HL-60 (cell line): ENCODE measurements around the gene EIPR1.

Source experiments
- DNase-seq, 2 experiments: peaks; one replicate each; pipeline ENCODE4 v3.0.0-alpha.2; 2010 to 2020; ENCODE audit warnings: low read depth in 1 of 2, low spot score in 1 of 2
- H3K27ac ChIP-seq: fragments of 250-450 bp; sonication (Bioruptor Pico); replicated peaks from 2 replicates; pipeline ENCODE4 v1.5.1; 2020; ENCODE audit warnings: mild to moderate bottlenecking, moderate library complexity
- H3K27me3 ChIP-seq: fragments of 250-450 bp; sonication (Bioruptor Pico); 2 replicates; pipeline ENCODE4 v1.5.1; 2021; ENCODE audit warnings: mild to moderate bottlenecking, moderate library complexity; ENCODE audit not compliant: insufficient read depth, poor library complexity, severe bottlenecking
- H3K4me3 ChIP-seq: replicated peaks from 2 replicates; pipeline ENCODE4 v1.5.1; 2011; ENCODE audit warnings: mild to moderate bottlenecking, control low read depth, low read length; ENCODE audit not compliant: insufficient read depth
- CTCF ChIP-seq: IDR thresholded peaks from one replicate; pipeline ENCODE4 v1.5.1; 2011; ENCODE audit warnings: low read length, control low read depth, inconsistent platforms; ENCODE audit not compliant: insufficient read depth
- GABPA ChIP-seq: IDR thresholded peaks from 2 replicates; pipeline ENCODE4 v1.6.1; 2012; ENCODE audit warnings: low read depth
- POLR2AphosphoS5 ChIP-seq: IDR thresholded peaks from 2 replicates; pipeline ENCODE4 v1.6.1; 2012; ENCODE audit warnings: low read depth
- REST ChIP-seq: IDR thresholded peaks from 2 replicates; pipeline ENCODE4 v1.6.1; 2012; ENCODE audit warnings: low read depth; ENCODE audit not compliant: insufficient replicate concordance
- SPI1 ChIP-seq: IDR thresholded peaks from 2 replicates; pipeline ENCODE4 v1.6.1; 2012; ENCODE audit warnings: low read depth, mild to moderate bottlenecking, borderline replicate concordance

The EIPR1 gene

GRCh38 chr2:3209258-3209657, 168.4 kb downstream of the EIPR1 start:
- no peak for DNase-seq
- TF ChIP-seq SPI1 (no peak), REST (no peak), CTCF (no peak), POLR2AphosphoS5 (no peak), GABPA (no peak)
- H3K4me3 ChIP-seq: no peak overlapping the region
- H3K27me3 ChIP-seq: no peaks in the 10 kb centered on the region
- no peak overlapping the region for H3K27ac ChIP-seq

- Histone ChIP-seq H3K4me3 (no peak overlapping the region), H3K27ac (no peak overlapping the region), H3K27me3 (no peaks in the 10 kb centered on the region)
- TF ChIP-seq SPI1 (no peak), REST (no peak), CTCF (no peak), GABPA (no peak), POLR2AphosphoS5 (no peak)
- DNase-seq: no peak
Measured at GRCh38 chr2:3208591-3208990, 169.0 kb downstream of the EIPR1 start.

GRCh38 chr2:3208179-3208578, 169.4 kb downstream of the EIPR1 start:
- no peak for DNase-seq
- H3K4me3 ChIP-seq: no peak overlapping the region
- TF ChIP-seq REST: no peak
- no peak for TF ChIP-seq CTCF
- no peak for TF ChIP-seq POLR2AphosphoS5
- TF ChIP-seq GABPA: no peak
- no peak for TF ChIP-seq SPI1
- no peak overlapping the region for H3K27ac ChIP-seq
- no peaks in the 10 kb centered on the region for H3K27me3 ChIP-seq
